ENCODE measurements around the gene SLC31A1. TPM values are rescaled to one million over a fixed set of nuclear protein-coding genes. Genes with fewer than 3 reads are reported as not detected.
"Not testable (repeated sequence)": the region's sequence is repeated elsewhere in the genome, so short reads cannot be mapped to it uniquely, and the experiment has no call there.

SLC31A1 gene
- total RNA-seq, 1 experiment from 2014 or later = 56.3 TPM

GRCh38 chr9:113228130-113228665 is 6.9 kb downstream of the SLC31A1 start:
- TF ChIP-seq, protein P1, sequence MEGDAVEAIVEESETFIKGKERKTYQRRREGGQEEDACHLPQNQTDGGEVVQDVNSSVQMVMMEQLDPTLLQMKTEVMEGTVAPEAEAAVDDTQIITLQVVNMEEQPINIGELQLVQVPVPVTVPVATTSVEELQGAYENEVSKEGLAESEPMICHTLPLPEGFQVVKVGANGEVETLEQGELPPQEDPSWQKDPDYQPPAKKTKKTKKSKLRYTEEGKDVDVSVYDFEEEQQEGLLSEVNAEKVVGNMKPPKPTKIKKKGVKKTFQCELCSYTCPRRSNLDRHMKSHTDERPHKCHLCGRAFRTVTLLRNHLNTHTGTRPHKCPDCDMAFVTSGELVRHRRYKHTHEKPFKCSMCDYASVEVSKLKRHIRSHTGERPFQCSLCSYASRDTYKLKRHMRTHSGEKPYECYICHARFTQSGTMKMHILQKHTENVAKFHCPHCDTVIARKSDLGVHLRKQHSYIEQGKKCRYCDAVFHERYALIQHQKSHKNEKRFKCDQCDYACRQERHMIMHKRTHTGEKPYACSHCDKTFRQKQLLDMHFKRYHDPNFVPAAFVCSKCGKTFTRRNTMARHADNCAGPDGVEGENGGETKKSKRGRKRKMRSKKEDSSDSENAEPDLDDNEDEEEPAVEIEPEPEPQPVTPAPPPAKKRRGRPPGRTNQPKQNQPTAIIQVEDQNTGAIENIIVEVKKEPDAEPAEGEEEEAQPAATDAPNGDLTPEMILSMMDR (IDR thresholded peaks at IDR 0.05; ENCODE audit: unreplicated experiment) = no peak
- BruUV-seq (replicated peaks) = no TSS peak
- CTCF ChIA-PET = interaction anchor here (1.1 to 1.4 kb wide), 2 partner anchors 21 to 47 kb away, joined by 3 to 6 read pairs; no protein-coding TSS in a partner anchor

GRCh38 chr9:113231701-113232100 is 10.4 kb downstream of the SLC31A1 start:
- CTCF ChIA-PET = interaction anchor here (0.6 to 1.6 kb wide), 3 partner anchors 9 to 110 kb away, joined by 3 to 5 read pairs (median 3); partner anchors contain the start of genes CDC26 and PRPF4

More at GRCh38 chr9:113228130-113228665, 6.9 kb downstream of the SLC31A1 start:
- POLR2A ChIA-PET = no interaction called here
- Mint-ChIP-seq H3K27ac (ENCODE audit: low read depth, unreplicated experiment) (no peak overlapping the region), H3K4me1 (ENCODE audit: insufficient read depth, unreplicated experiment) (peaks cover 10% of the 10 kb centered on the region), H3K36me3 (ENCODE audit: insufficient read depth, unreplicated experiment) (peaks cover 26% of the 10 kb centered on the region), H3K9me3 (ENCODE audit: unreplicated experiment) (no peaks in the 10 kb centered on the region), H3K4me3 (ENCODE audit: unreplicated experiment) (no peak overlapping the region), H3K27me3 (ENCODE audit: insufficient read depth, unreplicated experiment) (no peaks in the 10 kb centered on the region)
- intact Hi-C loops (cut with micrococcal nuclease) = no loop called here
- no peak for DNase-seq (ENCODE audit: unreplicated experiment)

DNA sequence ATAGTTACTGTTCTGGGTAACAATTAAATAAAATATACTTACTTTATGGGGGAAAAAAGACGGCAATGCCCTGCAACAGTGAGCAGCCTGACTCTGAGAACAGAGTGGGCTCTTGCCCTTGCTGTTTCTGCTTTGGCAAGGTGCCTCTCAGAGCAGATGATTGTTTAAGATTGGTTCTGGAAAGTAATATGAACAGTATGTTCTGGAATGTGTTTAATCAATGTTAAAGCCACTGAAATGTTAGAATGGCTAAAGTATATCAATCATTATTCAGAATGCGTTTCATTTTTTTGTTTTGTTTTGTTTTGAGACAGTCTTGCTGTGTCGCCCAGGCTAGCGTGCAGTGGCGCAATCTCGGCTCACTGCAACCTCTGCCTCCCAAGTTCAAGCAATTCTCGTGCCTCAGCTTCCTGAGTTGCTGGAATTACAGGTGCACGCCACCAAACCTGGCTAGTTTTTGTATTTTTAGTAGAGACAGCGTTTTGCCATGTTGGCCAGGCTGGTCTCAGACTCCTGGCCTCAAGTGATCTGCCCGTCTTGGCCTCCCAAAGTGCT is 14.4 kb downstream of the SLC31A1 start:
- H3K27ac Mint-ChIP-seq (ENCODE audit: low read depth, unreplicated experiment); POLR2A ChIA-PET; CTCF ChIA-PET; BruUV-seq (replicated peaks); DNase-seq (ENCODE audit: unreplicated experiment); intact Hi-C loops (cut with micrococcal nuclease); H3K4me1 Mint-ChIP-seq (ENCODE audit: insufficient read depth, unreplicated experiment); H3K4me3 Mint-ChIP-seq (ENCODE audit: unreplicated experiment); H3K27me3 Mint-ChIP-seq (ENCODE audit: insufficient read depth, unreplicated experiment); H3K9me3 Mint-ChIP-seq (ENCODE audit: unreplicated experiment); H3K36me3 Mint-ChIP-seq (ENCODE audit: insufficient read depth, unreplicated experiment): not testable (repeated sequence)

More at GRCh38 chr9:113231701-113232100, 10.4 kb downstream of the SLC31A1 start:
- intact Hi-C loops (cut with micrococcal nuclease) = no loop called here
- no peak overlapping the region for H3K27ac Mint-ChIP-seq (ENCODE audit: low read depth, unreplicated experiment)
- H3K9me3 Mint-ChIP-seq (ENCODE audit: unreplicated experiment) = no peaks in the 10 kb centered on the region
- BruUV-seq (replicated peaks) = no TSS peak
- H3K36me3 Mint-ChIP-seq (ENCODE audit: insufficient read depth, unreplicated experiment) = peaks cover 15% of the 10 kb centered on the region
- H3K4me3 Mint-ChIP-seq (ENCODE audit: unreplicated experiment) = no peak overlapping the region
- no peaks in the 10 kb centered on the region for H3K4me1 Mint-ChIP-seq (ENCODE audit: insufficient read depth, unreplicated experiment)
- POLR2A ChIA-PET = interaction anchor here (0.8 to 1.2 kb wide), 2 partner anchors 9 to 44 kb away, joined by 3 to 5 read pairs; partner anchors contain the start of genes CDC26 and PRPF4
- no peak for DNase-seq (ENCODE audit: unreplicated experiment)
- no peaks in the 10 kb centered on the region for H3K27me3 Mint-ChIP-seq (ENCODE audit: insufficient read depth, unreplicated experiment)
- TF ChIP-seq, protein P1 (IDR thresholded peaks at IDR 0.05; ENCODE audit: unreplicated experiment) = no peak

DNA sequence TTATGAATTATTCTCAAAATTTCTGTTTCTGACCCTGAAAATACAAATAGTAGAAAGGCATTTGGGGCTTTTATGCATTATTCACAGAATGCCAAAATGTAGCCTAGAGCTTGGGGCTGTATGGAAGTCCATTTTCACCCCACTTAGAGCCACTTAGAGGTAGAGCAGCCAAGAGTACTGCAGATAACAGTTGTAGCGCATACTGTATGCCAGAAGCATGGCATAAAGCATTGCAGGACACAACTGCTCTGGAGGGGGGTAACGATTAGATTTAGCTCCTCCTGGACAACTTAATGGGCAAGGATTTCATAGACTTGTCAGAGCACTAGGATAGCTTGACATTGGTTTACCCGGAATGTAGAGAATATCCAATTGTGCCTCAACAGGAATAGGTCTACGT is 15.7 kb downstream of the SLC31A1 start:
- H3K4me3 Mint-ChIP-seq (ENCODE audit: unreplicated experiment) = no peak overlapping the region
- DNase-seq (ENCODE audit: unreplicated experiment) = no peak
- H3K4me1 Mint-ChIP-seq (ENCODE audit: insufficient read depth, unreplicated experiment) = peaks cover 6% of the 10 kb centered on the region
- no peak overlapping the region for H3K27ac Mint-ChIP-seq (ENCODE audit: low read depth, unreplicated experiment)
- H3K27me3 Mint-ChIP-seq (ENCODE audit: insufficient read depth, unreplicated experiment) = no peaks in the 10 kb centered on the region
- no TSS peak for BruUV-seq (replicated peaks)
- ChIA-PET POLR2A (interaction anchor here (0.6 to 1.1 kb wide), 3 partner anchors 14 to 1134 kb away, joined by 3 to 7 read pairs (median 4); partner anchors contain the start of genes FKBP15 and SLC31A1), CTCF (no interaction called here)
- intact Hi-C loops (cut with micrococcal nuclease) = no loop called here
- H3K9me3 Mint-ChIP-seq (ENCODE audit: unreplicated experiment) = no peaks in the 10 kb centered on the region
- TF ChIP-seq, protein P1 (IDR thresholded peaks at IDR 0.05; ENCODE audit: unreplicated experiment) = no peak
- peaks cover 1% of the 10 kb centered on the region for H3K36me3 Mint-ChIP-seq (ENCODE audit: insufficient read depth, unreplicated experiment)
